DMS53 treated with DMSO at 0.1 percent for 48 hours (cell line): Measurements from ENCODE around the gene HPCAL4.

Experiments
- DNase-seq: peaks from one replicate; lab custom pipeline; 2025; ENCODE audit not compliant: unreplicated experiment; lab: John Stamatoyannopoulos, UW

HPCAL4 gene

DNA sequence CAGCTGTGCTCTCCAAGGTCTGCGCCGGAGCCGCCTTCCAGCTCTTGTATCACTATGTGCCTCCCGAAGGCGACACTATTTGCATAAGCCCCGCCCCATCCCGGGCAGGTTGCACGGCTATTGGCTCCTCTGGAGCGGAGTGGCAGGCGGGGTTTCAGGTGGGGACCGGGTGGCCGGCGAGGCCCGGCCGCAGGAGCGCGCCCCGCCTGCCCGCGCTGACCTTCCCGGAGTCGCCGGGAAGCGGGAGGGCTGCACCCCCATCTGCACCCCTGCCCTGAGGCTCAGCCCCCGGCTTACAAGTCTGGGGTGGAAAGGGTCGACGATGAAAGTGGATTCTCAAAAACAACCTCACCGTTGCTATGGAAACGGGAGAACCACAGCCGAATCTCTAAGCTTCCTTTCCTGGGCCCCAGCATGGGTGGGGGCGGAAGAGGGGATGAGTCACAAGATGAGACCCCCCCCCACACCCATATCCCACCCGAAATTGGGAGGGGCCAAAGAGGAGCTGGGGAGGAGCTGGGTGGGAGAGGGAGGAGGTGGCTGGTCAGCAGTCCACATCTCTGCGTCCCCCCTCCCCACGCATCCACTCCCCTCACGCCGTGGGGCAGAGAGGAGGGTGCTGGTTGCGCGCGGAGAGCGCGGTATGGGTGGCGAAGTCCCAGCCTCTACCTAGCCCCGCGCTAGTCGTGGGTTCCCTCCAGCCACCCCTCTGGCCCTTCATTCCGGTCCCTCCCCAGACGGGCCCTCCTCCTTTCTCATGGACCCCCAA lies at the start of gene HPCAL4:
Gene HPCAL4 (minus strand): TSS at position 51 of the 769 bp plus-strand sequence. CDS start 6,830 bp downstream, outside the sequence.
- DNase-seq, result peak; percentile 95

DNA sequence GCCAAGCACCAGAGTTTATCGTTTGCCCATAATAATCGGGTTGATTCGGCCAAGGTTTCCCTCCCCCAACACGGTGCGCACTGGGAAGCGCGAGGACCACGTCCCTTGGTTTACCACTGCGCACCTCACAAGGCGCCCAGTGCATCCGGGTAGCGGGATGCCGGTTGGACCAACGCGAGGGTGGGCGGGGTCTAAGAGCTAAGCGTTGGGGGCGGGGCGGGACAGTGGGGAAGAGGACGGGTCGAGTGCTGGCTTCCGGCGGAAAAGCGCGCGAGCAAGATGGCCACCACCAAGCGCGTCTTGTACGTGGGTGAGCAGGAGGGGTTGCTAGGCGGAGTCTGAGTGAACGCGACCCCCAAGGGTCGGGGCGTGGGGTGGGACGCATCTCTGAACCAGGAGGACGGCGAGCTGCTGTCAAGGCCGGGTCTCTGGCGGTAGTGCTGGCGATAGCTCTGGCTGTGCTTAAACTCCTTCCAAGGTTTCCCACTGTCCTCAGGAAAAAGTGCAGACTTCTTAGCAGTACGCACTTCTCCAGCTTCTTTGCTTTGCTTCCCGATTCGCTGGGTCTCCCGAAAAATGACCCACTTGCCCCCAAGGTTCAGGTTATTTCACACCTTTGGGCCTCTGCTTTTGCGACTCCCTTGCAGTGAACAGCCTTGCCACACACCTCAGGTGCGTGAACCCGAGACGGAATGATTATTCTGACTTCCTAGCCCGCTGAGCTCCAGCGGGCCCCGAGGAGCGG lies 47.6 kb upstream of the HPCAL4 start, which contains the start of gene PPIE:
Gene PPIE (plus strand): TSS at position 261 of the 745 bp plus-strand sequence. CDS start 19 bp downstream, at position 280.
- DNase-seq, result peak; percentile 82

DNA sequence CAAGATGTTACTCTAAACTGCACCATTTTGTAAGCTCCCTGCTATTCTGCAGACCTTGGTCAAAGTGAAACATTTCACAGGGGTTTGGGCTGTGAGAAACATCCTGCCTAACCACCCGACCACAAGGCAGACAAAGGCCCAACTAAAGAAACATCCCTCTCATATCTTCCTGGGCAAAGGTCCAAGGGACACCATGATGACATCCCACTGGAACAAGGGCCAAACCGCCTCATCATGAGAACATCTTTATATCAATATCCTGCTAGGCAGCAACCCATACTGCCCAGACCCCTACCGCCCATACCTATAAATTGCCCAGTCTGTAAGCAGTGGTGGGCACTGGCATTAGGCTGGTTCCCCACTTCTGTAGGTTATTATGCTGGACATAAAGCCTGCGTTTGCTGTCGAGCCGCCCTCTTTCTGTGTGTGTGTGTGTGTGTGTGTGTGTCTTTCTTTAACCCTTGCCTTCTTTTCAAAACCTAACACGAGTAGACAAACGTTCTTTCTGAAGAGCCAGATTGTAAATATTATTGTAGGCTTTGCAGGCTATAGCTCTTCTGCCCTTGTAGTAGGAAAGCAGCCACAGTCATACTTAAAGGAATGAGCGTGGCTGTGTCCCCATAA lies 46.4 kb upstream of the HPCAL4 start:
- no peak for DNase-seq

DNA sequence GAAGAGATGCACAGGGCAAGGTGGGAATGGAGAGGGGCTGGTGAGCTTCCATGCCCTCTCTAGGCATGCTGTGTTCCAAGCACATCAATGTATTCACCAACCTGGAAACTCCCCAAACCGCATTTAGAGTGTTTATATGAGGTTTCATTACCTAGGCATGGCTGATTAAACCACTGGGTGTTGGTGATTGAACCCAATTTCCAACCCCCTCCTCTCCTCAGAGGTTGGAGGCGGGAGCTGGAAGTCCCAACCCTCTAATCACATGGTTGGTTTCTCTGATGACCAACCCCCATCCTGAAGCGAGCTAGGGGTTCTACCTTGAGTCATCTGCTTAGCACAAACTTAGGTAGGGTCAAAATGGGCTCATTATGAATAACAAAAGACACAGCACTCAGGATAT lies 44.5 kb upstream of the HPCAL4 start:
- DNase-seq, result no peak

DNA sequence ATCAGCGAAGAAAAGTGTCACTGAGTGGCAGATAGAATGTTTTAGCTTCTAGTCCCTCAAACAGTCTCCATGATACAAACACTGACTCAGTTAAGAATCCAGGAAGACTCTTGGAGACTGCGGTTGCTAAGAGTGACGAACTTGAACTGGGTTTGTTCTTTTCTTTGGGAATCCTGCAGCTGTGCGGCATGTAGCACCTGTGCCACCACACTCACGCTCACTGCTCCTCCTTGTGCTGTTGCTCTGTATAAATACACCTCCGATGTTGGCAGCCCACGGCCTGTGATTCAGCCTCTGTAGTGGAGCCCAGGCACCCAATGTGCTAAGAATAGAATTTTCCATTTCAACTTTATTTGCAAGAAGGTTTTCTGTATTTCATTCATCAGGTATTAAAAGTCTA lies 41.9 kb upstream of the HPCAL4 start:
- no peak for DNase-seq

DNA sequence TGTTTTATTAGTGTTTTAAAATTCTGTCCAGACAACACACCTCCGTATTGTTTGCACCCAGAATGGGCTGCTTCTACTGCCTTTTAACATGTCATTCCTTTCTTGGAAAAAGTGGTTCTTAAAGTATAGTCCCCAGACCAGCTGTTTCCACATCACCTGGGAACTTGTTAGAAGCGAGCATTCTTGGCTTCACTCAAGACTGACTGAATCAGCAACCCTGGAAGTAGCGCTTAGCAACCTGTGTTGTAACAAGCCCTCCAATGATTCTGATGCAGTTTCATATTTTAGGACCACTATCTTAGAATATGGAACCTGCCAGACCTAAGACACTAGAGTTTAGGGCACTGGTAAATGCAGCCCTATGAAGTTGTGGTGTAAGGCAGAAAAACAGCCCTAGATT lies 41.5 kb upstream of the HPCAL4 start:
- DNase-seq, result no peak

DNA sequence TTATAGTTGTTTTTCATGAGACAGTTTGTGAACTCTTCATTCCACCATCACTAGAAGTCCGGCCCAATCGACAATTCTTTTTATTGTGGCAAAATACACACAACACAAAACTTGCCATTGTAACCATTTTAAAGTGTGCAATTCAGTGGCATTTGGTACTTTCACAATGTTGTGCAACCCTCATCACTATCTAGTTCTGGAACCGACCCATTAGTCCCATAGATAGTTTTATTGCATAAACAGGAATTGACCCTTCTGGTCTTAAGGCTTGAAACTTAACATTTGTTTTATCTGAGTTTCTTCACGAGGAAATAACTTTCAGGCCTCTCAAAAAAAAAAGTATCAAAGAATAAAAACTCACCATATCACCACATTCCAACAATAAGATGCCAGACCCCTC lies 38.6 kb upstream of the HPCAL4 start:
- DNase-seq, result no peak

DNA sequence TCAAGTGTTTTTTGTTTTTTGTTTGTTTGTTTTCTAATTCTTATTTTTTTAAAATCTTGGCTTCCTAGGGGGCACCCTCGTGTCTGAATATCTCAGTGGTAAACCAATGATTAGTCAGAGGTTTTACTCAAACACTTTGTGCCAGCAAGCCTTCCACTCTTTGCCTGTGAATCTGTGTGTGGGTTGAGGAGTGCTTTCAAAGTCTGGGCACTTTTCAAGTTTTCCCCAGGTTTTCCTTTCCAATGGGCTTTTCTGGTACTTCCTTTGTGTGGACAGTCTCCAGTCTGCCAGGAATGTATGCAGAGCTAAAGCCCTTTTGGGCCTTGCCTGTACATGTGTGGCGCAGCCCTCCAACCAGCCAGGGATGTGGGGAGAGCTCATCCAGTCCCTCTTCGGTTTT lies 37.8 kb upstream of the HPCAL4 start:
- no peak for DNase-seq

DNA sequence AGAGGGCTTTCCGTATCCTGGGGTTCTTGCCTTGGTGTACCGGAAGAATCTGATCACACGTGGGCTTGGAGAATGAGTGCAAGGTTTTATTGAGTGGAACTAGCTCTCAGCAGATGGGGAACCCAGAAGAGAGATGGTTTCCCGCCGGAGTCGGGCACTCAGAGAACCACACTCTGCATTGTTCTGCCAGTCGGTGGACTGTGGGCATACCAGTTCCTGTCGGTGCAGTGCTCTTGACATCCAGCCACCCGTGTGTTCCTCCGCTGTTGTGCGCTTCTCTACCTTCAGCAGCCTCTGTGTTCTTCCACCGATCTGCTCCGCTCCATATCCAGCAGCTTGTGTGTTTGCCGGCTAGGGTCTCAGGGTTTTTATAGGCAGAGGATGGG lies 36.7 kb upstream of the HPCAL4 start:
- peak; percentile 20 for DNase-seq

DNA sequence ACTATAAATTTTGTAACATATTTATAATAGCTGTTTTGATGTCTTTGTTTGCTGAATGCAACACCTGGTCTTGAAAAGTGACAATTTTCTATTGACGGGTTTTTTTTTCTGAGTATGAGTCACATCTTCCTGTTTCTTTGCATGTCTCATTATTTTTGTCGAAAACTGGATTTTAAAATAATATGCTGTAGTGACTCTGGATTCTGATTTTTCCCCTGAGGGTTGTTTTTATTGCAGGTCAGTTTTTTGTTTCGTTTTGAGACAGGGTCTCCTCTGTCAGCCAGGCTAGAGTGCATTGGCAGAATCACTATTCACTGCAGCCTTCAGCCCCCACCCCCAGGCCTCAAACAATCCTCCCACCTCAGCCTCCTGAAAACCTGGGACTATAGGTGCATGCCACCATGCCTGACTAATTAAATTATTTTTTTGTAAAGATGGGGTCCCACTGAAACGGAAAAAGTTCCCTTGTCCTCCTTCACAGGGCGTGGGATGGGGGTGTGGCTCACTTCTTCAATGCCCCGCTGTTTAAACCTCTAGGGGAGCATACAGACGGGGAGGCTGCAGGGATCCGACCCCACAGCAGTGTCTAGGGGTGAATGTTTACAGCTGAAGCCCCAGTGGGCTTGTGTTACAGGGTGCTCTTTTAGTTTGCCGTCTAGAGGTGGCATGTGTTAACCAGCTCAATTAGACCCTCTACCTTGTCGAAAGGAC lies 36.1 kb upstream of the HPCAL4 start:
- no peak for DNase-seq

DNA sequence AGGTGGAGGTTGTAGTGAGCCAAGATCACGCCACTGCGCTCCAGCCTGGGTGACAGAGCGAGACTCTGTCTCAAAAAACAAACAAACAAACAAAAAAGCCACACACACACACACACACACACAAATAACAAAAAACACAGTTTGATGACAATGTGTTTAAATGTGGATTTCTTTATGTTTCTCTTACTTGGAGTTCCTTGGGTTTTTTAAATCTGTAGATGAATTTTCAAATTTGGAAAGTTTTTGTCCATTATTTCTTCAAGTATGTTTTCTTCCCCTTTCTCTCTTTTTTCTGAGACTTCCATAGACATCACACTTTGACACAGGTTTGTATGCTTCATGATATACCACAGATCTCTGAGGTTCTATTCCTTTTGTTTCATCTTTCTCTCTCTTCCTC lies 35.4 kb upstream of the HPCAL4 start:
- DNase-seq, result no peak

DNA sequence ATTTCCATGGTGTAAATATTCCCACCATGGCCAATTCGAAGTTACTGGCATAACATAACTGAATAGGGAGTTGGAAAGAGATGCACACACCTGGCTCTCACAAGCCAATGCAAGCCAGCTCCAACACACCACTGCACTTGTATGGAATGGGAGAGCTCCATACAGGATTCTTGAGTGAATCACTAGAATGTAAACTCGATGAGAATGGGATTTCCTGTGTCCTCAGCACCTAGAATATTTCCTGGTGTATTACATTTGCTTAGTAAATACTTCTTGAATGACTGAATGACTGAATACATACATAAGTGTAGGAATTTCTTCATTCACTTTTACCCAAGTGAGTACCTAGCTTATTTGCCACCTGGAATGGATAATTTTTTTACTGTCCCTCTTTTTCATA lies 31.3 kb upstream of the HPCAL4 start:
- peak; percentile 48 for DNase-seq

DNA sequence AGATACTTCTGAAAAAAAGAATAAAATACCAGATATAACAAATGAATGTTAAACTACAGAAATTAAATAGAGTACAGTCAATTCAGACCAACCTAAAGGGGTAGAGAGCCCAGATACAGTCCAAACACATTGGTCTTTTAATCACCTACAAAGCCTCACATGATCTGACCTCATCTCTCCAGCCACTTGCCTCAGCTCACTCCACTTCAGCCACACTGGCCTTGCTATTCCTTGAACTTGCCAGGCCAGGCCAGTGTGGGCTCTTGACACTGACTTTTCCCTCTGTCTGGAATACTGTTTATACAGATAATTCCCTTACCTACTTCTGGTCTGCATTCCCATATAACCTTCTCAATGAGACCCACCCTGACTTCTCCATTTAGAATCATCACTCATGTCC lies 30.4 kb upstream of the HPCAL4 start:
- no peak for DNase-seq

DNA sequence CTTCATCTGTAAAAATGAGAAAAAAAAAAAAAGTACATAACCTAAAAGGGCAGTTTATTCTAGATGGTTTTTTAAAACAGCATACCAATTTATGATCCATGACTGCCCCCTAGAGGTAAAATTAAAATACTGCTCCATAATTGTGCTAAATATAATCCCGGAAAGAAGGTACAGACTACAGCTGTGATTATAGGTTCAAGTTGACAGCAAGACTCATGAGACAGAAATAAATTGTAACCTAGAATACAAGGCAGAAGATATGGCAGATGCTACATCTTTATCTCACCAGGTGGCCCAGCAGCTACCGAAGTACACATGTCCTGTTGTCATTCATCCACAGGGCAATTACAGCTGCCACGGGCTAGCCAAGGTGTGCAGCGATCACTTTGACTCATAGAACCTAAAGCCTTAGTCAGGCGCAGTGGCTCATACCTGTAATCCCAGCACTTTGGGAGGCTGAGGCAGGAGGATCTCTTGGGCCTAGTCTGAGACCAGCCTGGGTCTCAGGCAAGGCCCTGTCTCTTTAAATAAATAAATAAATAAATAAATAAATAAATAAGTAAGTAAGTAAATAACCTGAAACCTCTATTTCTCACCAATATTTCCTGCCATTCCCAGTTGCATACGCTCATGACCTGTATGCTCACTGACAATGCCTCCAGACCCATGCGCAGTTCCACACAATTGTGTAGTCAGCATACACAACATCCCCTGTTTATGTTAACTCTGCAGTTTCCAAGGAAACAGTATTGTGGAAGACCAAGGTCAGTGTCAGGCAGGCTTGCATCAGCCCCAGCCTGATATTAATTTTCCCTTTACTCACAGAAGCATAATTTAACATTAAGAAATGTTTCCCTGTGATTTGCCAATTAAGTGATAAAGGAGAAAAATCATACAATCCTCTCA lies 29.1 kb upstream of the HPCAL4 start:
- peak; percentile 75 for DNase-seq

DNA sequence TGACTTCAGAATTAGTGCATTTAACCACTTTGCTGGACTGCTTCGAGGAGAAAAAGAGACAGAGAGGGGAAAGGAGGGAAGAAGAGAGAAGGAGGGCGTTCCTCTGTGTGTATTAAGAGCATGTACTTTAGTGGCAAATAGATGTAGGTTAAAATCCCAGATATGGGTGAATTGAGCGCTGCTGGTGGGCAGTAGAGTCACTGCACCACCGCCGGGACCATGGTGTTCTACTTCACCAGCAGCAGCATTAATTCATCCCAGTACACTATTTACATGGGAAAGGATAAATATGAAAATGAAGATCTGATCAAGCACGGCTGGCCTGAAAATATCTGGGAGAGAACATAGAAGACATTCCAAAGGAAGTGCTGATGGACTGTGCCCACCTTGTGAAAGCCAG lies 26.6 kb upstream of the HPCAL4 start:
- DNase-seq, result no peak

DNA sequence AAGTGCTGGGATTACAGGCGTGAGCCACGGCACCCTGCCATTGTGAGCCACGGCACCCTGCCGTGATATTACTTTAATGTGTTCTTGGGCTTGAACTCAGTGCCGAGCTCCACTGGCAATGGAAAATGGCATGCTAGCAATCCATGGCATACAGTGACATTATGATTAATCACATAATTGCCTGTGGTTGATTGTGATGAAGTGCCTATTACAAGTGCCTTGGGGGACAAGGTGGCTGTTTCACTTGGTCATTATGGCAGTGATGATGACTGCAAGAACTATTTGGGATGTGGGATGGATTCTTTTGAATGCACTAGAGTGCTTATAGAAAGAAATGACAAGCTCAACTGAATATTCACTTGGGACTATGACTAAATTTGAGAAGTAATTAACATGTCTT lies 22.3 kb upstream of the HPCAL4 start:
- no peak for DNase-seq

DNA sequence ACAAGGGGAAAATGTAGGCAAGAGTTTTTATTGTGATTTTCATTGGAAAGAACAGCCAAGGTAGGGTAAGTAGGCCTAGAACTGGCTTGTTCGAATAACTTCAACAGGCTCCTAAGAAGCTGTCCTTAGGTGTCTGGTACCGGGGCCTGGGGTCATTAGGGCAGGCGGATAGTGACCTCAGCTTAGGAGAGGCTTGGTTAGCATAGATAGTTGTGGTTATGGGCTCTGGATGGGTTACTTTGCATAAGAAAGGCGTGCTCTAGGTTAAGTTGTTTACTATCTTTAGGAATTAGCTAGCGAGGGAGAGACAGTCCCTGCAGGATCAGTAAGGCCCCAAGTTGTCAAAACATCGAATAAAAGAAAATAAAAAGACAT lies 20.7 kb upstream of the HPCAL4 start:
- no peak for DNase-seq

DNA sequence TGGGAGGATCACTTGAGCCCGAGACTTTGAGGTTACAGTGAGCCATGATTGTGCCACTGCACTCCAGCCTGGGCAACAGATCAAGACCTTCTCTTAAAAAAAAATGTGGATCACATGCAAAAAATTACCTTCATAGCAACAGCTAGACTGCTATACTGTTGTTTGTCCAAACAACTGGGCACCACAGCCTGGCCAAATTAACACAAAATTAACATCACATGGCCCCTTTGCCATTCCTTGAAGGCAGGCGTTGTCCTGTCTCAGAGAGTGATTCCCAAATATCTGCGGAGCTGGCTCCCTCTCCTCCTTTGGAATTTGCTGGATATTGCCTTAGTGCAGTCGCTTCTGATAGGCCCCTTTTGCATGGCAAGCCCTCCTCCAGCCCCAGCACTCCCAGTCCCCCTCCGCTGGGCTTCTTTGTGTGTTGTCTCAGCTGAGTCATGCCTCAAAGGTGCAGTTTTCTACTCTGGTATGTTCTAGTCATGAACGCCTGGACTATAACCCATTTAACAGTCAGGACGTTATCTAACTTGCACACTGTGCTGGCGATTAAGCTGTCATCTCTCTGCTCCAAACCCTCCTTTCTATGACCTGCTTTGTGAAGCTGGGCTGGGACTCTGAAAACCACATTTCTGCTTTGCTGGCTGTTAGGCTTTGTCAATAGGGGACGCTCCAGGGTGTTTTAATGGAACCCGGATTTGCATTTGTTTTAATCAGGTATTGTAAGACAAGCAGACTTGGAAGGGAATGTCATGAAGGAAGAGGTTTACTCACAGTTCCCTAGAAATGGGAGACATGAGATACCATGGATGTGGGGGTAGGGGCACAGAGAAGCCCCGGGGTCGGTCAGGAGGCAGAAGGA lies 20.1 kb upstream of the HPCAL4 start:
- no peak for DNase-seq

DNA sequence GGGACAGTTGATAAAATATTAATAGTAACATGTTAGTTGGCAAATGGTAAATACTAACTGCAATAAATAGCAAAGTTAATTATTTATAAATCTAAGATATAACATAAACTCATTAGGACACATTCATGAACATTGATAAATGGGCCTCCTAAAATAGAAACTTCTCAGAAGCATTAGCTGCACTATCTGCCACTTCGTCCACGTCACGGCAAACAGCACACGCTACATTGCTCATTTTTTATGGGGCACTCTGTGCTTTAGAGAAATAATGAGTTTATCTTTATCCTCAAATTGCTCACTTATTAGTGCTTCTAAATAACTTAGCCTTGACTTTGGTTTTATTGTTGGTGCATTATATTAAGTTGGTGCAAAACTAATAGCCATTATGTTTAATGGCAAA lies 16.3 kb upstream of the HPCAL4 start:
- no peak for DNase-seq
